ENCODE data around the gene NPC1L1.
A peak's percentile ranks its signal among the peaks of the same experiment; 100 is the strongest.

The NPC1L1 gene

DNA sequence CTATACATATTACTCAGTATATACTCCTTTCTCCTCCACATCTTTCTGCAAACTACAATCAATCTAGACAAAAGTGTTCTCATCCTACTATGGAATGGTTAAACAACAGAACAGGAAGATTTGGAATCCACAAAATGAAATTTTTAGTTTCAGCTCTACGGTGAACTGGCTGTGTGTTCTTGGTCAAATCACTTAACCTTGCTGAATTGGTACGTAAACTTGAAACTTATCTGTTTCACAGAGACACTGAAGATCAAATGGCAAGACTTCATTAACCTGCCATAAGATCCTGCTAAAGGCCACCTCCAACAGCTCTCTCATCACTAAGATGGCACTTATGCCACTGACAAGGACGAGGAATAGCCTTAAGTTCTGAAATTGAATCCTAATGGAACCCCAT lies 52.2 kb downstream of the NPC1L1 start:
- H3K4me1 ChIP-seq (ENCODE audit: control insufficient read depth, low read length), result peaks cover 53% of the 10 kb centered on the region
- peak overlapping the region; percentile 83 for H3K4me3 ChIP-seq (ENCODE audit: low read length)

DNA sequence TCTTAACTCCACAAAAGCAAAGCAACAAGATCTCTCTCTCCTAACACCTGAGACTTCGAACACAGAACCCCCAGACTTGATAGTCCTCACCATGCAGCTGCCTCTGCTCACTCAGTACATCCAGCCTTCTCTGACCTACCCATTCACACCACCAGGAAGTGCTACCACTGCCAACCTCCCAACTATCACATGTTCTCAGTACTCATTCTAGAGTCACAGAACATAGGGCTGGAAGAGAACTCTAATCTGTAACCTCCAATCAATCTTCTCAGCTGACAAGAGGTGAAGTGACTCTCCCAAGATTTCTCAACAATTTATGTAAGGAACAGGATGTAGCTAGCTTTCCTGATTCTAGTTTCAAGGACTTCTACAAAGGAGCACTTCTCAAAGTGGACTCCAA lies 54.4 kb downstream of the NPC1L1 start:
- H3K4me3 ChIP-seq (ENCODE audit: low read length), result no peak overlapping the region
- H4K20me1 ChIP-seq (ENCODE audit: control insufficient read depth, insufficient read depth, low read depth, low read length), result peaks cover 15% of the 10 kb centered on the region; the same call in 1 of the 2 replicates
- H3K27me3 ChIP-seq (ENCODE audit: control insufficient read depth, low read length), result no peaks in the 10 kb centered on the region
- peaks cover 53% of the 10 kb centered on the region for H3K4me1 ChIP-seq (ENCODE audit: control insufficient read depth, low read length)
- H3K4me2 ChIP-seq (ENCODE audit: low read length), result peak overlapping the region; percentile 25
- peaks cover 87% of the 10 kb centered on the region for H3K79me2 ChIP-seq (ENCODE audit: control insufficient read depth, low read length)
- peaks cover 9% of the 10 kb centered on the region; the same call in 1 of the 2 replicates for H3K9me3 ChIP-seq (ENCODE audit: control insufficient read depth, insufficient read depth, low read length)
- no peak overlapping the region for H3K27ac ChIP-seq (ENCODE audit: low read depth, low read length)
- TF ChIP-seq EZH2phosphoT487 (IDR thresholded peaks at IDR 0.05; ENCODE audit: borderline replicate concordance, low read length), result no peak
- TF ChIP-seq, protein P1, sequence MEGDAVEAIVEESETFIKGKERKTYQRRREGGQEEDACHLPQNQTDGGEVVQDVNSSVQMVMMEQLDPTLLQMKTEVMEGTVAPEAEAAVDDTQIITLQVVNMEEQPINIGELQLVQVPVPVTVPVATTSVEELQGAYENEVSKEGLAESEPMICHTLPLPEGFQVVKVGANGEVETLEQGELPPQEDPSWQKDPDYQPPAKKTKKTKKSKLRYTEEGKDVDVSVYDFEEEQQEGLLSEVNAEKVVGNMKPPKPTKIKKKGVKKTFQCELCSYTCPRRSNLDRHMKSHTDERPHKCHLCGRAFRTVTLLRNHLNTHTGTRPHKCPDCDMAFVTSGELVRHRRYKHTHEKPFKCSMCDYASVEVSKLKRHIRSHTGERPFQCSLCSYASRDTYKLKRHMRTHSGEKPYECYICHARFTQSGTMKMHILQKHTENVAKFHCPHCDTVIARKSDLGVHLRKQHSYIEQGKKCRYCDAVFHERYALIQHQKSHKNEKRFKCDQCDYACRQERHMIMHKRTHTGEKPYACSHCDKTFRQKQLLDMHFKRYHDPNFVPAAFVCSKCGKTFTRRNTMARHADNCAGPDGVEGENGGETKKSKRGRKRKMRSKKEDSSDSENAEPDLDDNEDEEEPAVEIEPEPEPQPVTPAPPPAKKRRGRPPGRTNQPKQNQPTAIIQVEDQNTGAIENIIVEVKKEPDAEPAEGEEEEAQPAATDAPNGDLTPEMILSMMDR (IDR thresholded peaks at IDR 0.05; ENCODE audit: low read depth, low read length, poor library complexity, severe bottlenecking), result no peak
- H3K9me2 ChIP-seq (replicated peaks; ENCODE audit: control insufficient read depth, low read length), result no peaks in the 10 kb centered on the region
- H3F3A ChIP-seq (ENCODE audit: control insufficient read depth, insufficient read depth), result no peaks in the 10 kb centered on the region
- H3K36me3 ChIP-seq (ENCODE audit: control insufficient read depth, low read length), result peaks cover 75% of the 10 kb centered on the region

More for the DNA sequence above, 52.2 kb downstream of the NPC1L1 start:
- no peaks in the 10 kb centered on the region for H3K27me3 ChIP-seq (ENCODE audit: control insufficient read depth, low read length)
- H3K79me2 ChIP-seq (ENCODE audit: control insufficient read depth, low read length), result peaks cover 66% of the 10 kb centered on the region
- TF ChIP-seq, protein P1 (IDR thresholded peaks at IDR 0.05; ENCODE audit: low read depth, low read length, poor library complexity, severe bottlenecking), result no peak
- TF ChIP-seq EZH2phosphoT487 (IDR thresholded peaks at IDR 0.05; ENCODE audit: borderline replicate concordance, low read length), result no peak
- peaks cover 5% of the 10 kb centered on the region; the same call in 1 of the 2 replicates for H3K9me3 ChIP-seq (ENCODE audit: control insufficient read depth, insufficient read depth, low read length)
- peak overlapping the region; percentile 84 for H3K4me2 ChIP-seq (ENCODE audit: low read length)
- H3K9me2 ChIP-seq (replicated peaks; ENCODE audit: control insufficient read depth, low read length), result no peaks in the 10 kb centered on the region
- H3K27ac ChIP-seq (ENCODE audit: low read depth, low read length), result no peak overlapping the region
- H3F3A ChIP-seq (ENCODE audit: control insufficient read depth, insufficient read depth), result no peaks in the 10 kb centered on the region
- peaks cover 15% of the 10 kb centered on the region; the same call in 1 of the 2 replicates for H4K20me1 ChIP-seq (ENCODE audit: control insufficient read depth, insufficient read depth, low read depth, low read length)
- H3K36me3 ChIP-seq (ENCODE audit: control insufficient read depth, low read length), result peaks cover 53% of the 10 kb centered on the region

- no peaks in the 10 kb centered on the region for H3F3A ChIP-seq (ENCODE audit: control insufficient read depth, insufficient read depth)
Observed at GRCh38 chr7:44486001-44486400, 55.1 kb downstream of the NPC1L1 start.

More at GRCh38 chr7:44486001-44486400, 55.1 kb downstream of the NPC1L1 start:
- Histone ChIP-seq H3K9me3 (ENCODE audit: control insufficient read depth, insufficient read depth, low read length) (peaks cover 9% of the 10 kb centered on the region; the same call in 1 of the 2 replicates), H3K9me2 (replicated peaks; ENCODE audit: control insufficient read depth, low read length) (no peaks in the 10 kb centered on the region), H4K20me1 (ENCODE audit: control insufficient read depth, insufficient read depth, low read depth, low read length) (peaks cover 15% of the 10 kb centered on the region; the same call in 1 of the 2 replicates), H3K27me3 (ENCODE audit: control insufficient read depth, low read length) (no peaks in the 10 kb centered on the region), H3K4me1 (ENCODE audit: control insufficient read depth, low read length) (peaks cover 48% of the 10 kb centered on the region), H3K27ac (ENCODE audit: low read depth, low read length) (no peak overlapping the region), H3K36me3 (ENCODE audit: control insufficient read depth, low read length) (peaks cover 82% of the 10 kb centered on the region), H3K4me2 (ENCODE audit: low read length) (no peak overlapping the region), H3K4me3 (ENCODE audit: low read length) (no peak overlapping the region), H3K79me2 (ENCODE audit: control insufficient read depth, low read length) (peaks cover 94% of the 10 kb centered on the region)
- TF ChIP-seq, protein P1 (IDR thresholded peaks at IDR 0.05; ENCODE audit: low read depth, low read length, poor library complexity, severe bottlenecking), result no peak
- no peak for TF ChIP-seq EZH2phosphoT487 (IDR thresholded peaks at IDR 0.05; ENCODE audit: borderline replicate concordance, low read length)

All from DOHH2 (cell line).